Right lobe of liver (tissue), 4 donors: ENCODE measurements around the gene PDLIM5.

Experiments used
- CTCF ChIP-seq, 4 donors: fragments of 200-600 bp in 3 of 4; fragments of 450-650 bp in 1 of 4; IDR thresholded peaks; one replicate each; pipeline versions ENCODE4 v1.5.1 to v1.8.0; 2016 to 2022; ENCODE audit warnings: antibody characterized with exemption in 4 of 4, mild to moderate bottlenecking in 2 of 4
- POLR2A ChIP-seq: fragments of 450-650 bp; IDR thresholded peaks from one replicate; pipeline ENCODE4 v1.6.1; 2017; ENCODE audit warnings: antibody characterized with exemption, mild to moderate bottlenecking
- donor health status: DM: no; HTN: no; CAD: no.
- donor health status: DM: no; HTN: no; CAD: no.
- donor health status: DM: no; HTN: yes; CAD: no.

GRCh38 chr4:94577136-94577535 lies 125.4 kb downstream of the PDLIM5 start:
- TF ChIP-seq CTCF (IDR thresholded peaks at IDR 0.05): no peak
- TF ChIP-seq POLR2A: no peak
